ENCODE data around the gene RETREG3. TPM values are rescaled to one million over a fixed set of nuclear protein-coding genes. Genes with fewer than 3 reads are reported as not detected.
"Not testable (repeated sequence)": the region's sequence is repeated elsewhere in the genome, so short reads cannot be mapped to it uniquely, and the experiment has no call there.

Gene RETREG3
- total RNA-seq, 1 experiment from 2014 or later = 38.5 TPM

DNA sequence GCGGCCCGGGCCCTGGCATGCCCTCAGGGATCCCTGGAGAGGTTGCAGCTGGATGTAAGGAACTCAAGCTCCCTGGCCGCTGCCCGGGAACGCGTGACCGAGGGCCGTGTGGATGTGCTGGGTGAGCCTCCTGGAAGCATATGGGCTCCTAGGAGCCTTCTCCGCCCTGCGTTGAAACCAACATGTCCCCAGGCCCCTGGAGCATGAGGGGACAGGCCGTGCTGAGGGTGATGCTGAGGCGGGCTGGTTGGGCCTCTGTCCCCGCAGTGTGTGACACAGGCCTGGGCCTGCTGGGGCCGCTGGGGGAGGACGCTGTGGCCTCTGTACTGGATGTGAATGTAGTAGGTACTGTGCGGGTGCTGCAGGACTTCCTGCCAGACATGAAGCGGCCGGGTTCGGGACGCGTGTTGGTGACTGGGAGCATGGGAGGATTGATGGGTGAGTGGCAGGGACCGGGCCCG lies 62.1 kb downstream of the RETREG3 start:
- no peak overlapping the region for H2AFZ ChIP-seq (ENCODE audit: low read depth, low read length, poor library complexity, severe bottlenecking)
- TF ChIP-seq SIN3A (IDR thresholded peaks at IDR 0.05; ENCODE audit: low read depth) (no peak), FOSL1 (IDR thresholded peaks at IDR 0.05; ENCODE audit: low read depth) (no peak), EGR1 (IDR thresholded peaks at IDR 0.05; ENCODE audit: low read depth) (no peak), CEBPB (IDR thresholded peaks at IDR 0.05; ENCODE audit: low read depth) (no peak), EZH2phosphoT487 (IDR thresholded peaks at IDR 0.05; ENCODE audit: borderline replicate concordance) (no peak), TCF7L2 (IDR thresholded peaks at IDR 0.05; ENCODE audit: borderline replicate concordance, extremely low read depth, insufficient read depth, insufficient read length) (no peak), YY1 (IDR thresholded peaks at IDR 0.05; ENCODE audit: extremely low read depth, insufficient replicate concordance, low read depth, low read length) (no peak), POLR2AphosphoS5 (IDR thresholded peaks at IDR 0.05; ENCODE audit: low read depth, low read length) (no peak), SP1 (IDR thresholded peaks at IDR 0.05; ENCODE audit: low read depth) (no peak)
- TF ChIP-seq, protein P1, sequence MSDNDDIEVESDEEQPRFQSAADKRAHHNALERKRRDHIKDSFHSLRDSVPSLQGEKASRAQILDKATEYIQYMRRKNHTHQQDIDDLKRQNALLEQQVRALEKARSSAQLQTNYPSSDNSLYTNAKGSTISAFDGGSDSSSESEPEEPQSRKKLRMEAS (IDR thresholded peaks at IDR 0.05) = no peak
- TF ChIP-seq, protein P2, sequence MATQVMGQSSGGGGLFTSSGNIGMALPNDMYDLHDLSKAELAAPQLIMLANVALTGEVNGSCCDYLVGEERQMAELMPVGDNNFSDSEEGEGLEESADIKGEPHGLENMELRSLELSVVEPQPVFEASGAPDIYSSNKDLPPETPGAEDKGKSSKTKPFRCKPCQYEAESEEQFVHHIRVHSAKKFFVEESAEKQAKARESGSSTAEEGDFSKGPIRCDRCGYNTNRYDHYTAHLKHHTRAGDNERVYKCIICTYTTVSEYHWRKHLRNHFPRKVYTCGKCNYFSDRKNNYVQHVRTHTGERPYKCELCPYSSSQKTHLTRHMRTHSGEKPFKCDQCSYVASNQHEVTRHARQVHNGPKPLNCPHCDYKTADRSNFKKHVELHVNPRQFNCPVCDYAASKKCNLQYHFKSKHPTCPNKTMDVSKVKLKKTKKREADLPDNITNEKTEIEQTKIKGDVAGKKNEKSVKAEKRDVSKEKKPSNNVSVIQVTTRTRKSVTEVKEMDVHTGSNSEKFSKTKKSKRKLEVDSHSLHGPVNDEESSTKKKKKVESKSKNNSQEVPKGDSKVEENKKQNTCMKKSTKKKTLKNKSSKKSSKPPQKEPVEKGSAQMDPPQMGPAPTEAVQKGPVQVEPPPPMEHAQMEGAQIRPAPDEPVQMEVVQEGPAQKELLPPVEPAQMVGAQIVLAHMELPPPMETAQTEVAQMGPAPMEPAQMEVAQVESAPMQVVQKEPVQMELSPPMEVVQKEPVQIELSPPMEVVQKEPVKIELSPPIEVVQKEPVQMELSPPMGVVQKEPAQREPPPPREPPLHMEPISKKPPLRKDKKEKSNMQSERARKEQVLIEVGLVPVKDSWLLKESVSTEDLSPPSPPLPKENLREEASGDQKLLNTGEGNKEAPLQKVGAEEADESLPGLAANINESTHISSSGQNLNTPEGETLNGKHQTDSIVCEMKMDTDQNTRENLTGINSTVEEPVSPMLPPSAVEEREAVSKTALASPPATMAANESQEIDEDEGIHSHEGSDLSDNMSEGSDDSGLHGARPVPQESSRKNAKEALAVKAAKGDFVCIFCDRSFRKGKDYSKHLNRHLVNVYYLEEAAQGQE (IDR thresholded peaks at IDR 0.05; ENCODE audit: low read depth) = no peak
- TF ChIP-seq, protein P3, sequence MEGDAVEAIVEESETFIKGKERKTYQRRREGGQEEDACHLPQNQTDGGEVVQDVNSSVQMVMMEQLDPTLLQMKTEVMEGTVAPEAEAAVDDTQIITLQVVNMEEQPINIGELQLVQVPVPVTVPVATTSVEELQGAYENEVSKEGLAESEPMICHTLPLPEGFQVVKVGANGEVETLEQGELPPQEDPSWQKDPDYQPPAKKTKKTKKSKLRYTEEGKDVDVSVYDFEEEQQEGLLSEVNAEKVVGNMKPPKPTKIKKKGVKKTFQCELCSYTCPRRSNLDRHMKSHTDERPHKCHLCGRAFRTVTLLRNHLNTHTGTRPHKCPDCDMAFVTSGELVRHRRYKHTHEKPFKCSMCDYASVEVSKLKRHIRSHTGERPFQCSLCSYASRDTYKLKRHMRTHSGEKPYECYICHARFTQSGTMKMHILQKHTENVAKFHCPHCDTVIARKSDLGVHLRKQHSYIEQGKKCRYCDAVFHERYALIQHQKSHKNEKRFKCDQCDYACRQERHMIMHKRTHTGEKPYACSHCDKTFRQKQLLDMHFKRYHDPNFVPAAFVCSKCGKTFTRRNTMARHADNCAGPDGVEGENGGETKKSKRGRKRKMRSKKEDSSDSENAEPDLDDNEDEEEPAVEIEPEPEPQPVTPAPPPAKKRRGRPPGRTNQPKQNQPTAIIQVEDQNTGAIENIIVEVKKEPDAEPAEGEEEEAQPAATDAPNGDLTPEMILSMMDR (IDR thresholded peaks at IDR 0.05 in 2 of 3, conservative IDR thresholded peaks at IDR 0.05 in 1 of 3; ENCODE audit: borderline replicate concordance in 1 of 3, insufficient read depth in 1 of 3, low read depth in 2 of 3, low read length in 2 of 3) = no peak
- no peaks in the 10 kb centered on the region for H3K9me3 ChIP-seq (ENCODE audit: control insufficient read depth in 1 of 2, insufficient read depth in 1 of 2, low read depth in 1 of 2, low read length in 2 of 2)
- BruUV-seq (replicated peaks) = no TSS peak
- H3K36me3 ChIP-seq (ENCODE audit: control insufficient read depth in 1 of 2, insufficient read depth in 2 of 2, low read length in 2 of 2) = no peaks in the 10 kb centered on the region
- H3K4me3 ChIP-seq (replicated peaks in 1 of 2; ENCODE audit: low read depth in 1 of 2, low read length in 2 of 2) = no peak overlapping the region
- no peak overlapping the region for H3K9ac ChIP-seq (ENCODE audit: low read length)
- H3K4me2 ChIP-seq (ENCODE audit: low read length) = no peak overlapping the region
- POLR2A ChIA-PET = no interaction called here
- H3K79me2 ChIP-seq (ENCODE audit: insufficient read depth, low read length) = no peaks in the 10 kb centered on the region
- CTCF ChIA-PET = interaction anchor here (1.6 kb wide), 1 partner anchor 9 kb away, joined by 7 read pairs; no protein-coding TSS in a partner anchor
- RAD21 ChIA-PET (ENCODE audit: low non-redundant PET in 1 of 2, low total read pairs in 2 of 2, uncharacterized antibody in 2 of 2, unreplicated experiment in 2 of 2) = no interaction called here
- no peak overlapping the region for H3K27ac ChIP-seq (ENCODE audit: low read depth, low read length)
- H3K4me1 ChIP-seq (ENCODE audit: control insufficient read depth in 1 of 2, insufficient read depth in 2 of 2, low read length in 2 of 2) = peaks cover 0 to 12% of the 10 kb centered on the region in 2 experiments; a peak in 1 of 4 replicates
- intact Hi-C loops (cut with micrococcal nuclease) = no loop called here
- H3K9me2 ChIP-seq (ENCODE audit: insufficient read depth) = no peaks in the 10 kb centered on the region
- no peak for ATAC-seq
- no peaks in the 10 kb centered on the region for H3K27me3 ChIP-seq (ENCODE audit: insufficient read depth, low read length)
- no peaks in the 10 kb centered on the region for H4K20me1 ChIP-seq (ENCODE audit: insufficient read depth)
- DNase-seq (ENCODE audit: low read depth, low spot score) = no peak

DNA sequence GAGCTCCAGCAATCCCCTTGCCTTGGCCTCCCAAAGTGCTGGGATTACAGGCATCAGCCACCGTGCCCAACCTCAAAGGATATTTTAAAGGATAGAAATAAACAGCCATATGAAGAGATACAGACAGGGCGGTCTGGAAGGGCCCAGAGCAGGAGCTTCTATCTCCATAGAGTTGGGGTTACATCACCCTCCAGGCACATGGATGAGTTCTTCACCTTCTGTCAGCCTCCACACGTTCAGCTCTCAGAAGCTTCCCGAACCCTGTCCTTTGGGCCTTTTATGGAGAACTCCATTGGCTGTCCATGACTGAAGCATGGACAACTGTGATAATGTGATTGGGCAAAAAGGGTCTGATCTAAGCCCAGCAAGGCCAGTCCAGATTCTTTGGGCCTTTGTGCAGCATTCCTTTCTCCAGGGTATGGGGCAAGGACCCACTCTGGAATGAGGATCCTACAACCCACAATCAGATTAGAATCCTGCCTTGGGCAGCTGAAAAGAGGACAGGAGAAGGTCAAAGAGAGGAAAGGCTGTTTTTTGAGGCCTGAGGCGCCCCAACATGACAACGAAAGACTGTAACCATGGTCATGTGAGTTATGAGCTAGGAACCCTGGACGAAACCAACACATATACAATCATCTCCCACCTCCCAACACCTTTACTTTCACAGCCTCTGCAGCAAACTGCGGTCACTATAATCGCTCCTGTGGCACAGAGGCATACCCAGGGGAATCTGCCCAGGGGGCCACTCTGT lies 63.2 kb downstream of the RETREG3 start:
- DNase-seq (ENCODE audit: low read depth, low spot score); H2AFZ ChIP-seq (ENCODE audit: low read depth, low read length, poor library complexity, severe bottlenecking); H3K9me2 ChIP-seq (ENCODE audit: insufficient read depth); RAD21 ChIA-PET (ENCODE audit: low non-redundant PET in 1 of 2, low total read pairs in 2 of 2, uncharacterized antibody in 2 of 2, unreplicated experiment in 2 of 2); H4K20me1 ChIP-seq (ENCODE audit: insufficient read depth); ATAC-seq; H3K79me2 ChIP-seq (ENCODE audit: insufficient read depth, low read length); H3K4me2 ChIP-seq (ENCODE audit: low read length); H3K27me3 ChIP-seq (ENCODE audit: insufficient read depth, low read length); BruUV-seq (replicated peaks); intact Hi-C loops (cut with micrococcal nuclease); H3K9ac ChIP-seq (ENCODE audit: low read length); H3K9me3 ChIP-seq (ENCODE audit: control insufficient read depth in 1 of 2, insufficient read depth in 1 of 2, low read depth in 1 of 2, low read length in 2 of 2); H3K36me3 ChIP-seq (ENCODE audit: control insufficient read depth in 1 of 2, insufficient read depth in 2 of 2, low read length in 2 of 2); CTCF ChIA-PET; H3K27ac ChIP-seq (ENCODE audit: low read depth, low read length); H3K4me3 ChIP-seq (replicated peaks in 1 of 2; ENCODE audit: low read depth in 1 of 2, low read length in 2 of 2); POLR2A ChIA-PET: not testable (repeated sequence)
- H3K4me1 ChIP-seq (ENCODE audit: control insufficient read depth in 1 of 2, insufficient read depth in 2 of 2, low read length in 2 of 2) = peaks cover 8 to 22% of the 10 kb centered on the region in 2 experiments
